ENCODE measurements around the gene MICAL3.
"Not testable (repeated sequence)": the region's sequence is repeated elsewhere in the genome, so short reads cannot be mapped to it uniquely, and the experiment has no call there.

MICAL3 gene

DNA sequence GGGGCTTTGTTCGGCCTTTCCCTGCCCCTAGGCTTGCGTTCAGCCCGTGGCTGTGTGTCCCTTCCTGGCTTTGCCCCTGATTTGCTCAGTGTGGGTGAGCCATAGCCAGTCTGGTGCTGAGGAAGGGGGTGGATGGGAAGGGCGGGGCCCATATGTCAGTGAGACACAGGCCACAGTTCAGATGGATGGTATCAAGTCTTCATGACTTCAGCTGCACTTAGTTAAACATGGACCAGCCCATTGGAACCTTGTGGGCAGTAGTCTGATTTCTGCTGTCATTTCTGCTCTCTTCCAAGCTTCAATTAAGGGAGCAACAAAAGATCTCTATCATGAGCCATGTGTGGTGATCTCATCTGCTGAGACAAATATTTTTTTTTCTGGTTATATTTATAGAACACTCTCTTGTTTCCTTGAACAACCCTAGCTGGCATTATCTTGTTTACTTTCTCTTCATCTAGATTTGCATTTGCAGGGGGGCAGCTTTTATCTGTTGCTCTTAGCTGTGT is 31.9 kb upstream of the MICAL3 start:
- Histone ChIP-seq H3K4me1 (ENCODE audit: control insufficient read depth in 1 of 2, insufficient read depth in 2 of 2, low read length in 2 of 2) (peaks cover 3 to 11% of the 10 kb centered on the region in 2 experiments), H3K4ac (ENCODE audit: low read depth, low read length) (no peak overlapping the region), H4K12ac (ENCODE audit: low read depth, low read length) (no peak overlapping the region), H4K8ac (ENCODE audit: low read depth, low read length) (no peak overlapping the region), H2AK5ac (ENCODE audit: low read length) (no peak overlapping the region), H3K23ac (ENCODE audit: low read length) (no peak overlapping the region), H3K4me2 (ENCODE audit: low read length) (no peak overlapping the region), H2AFZ (ENCODE audit: insufficient read depth, low read length, poor library complexity) (no peak overlapping the region), H3K9ac (ENCODE audit: low read length) (no peak overlapping the region), H3K36me3 (ENCODE audit: control insufficient read depth in 1 of 2, insufficient read depth in 2 of 2, low read length in 2 of 2) (no peaks in the 10 kb centered on the region), H3K79me1 (ENCODE audit: low read length) (no peaks in the 10 kb centered on the region), H2BK120ac (ENCODE audit: insufficient read depth, low read length, poor library complexity) (no peak overlapping the region), H2BK5ac (ENCODE audit: low read depth, low read length, poor library complexity) (no peak overlapping the region), H3K27ac (ENCODE audit: low read depth, low read length) (no peak overlapping the region), H3K9me3 (ENCODE audit: insufficient read depth, low read depth, low read length) (no peaks in the 10 kb centered on the region), H3K79me2 (ENCODE audit: control insufficient read depth, insufficient read depth, low read length, poor library complexity) (no peaks in the 10 kb centered on the region), H3K4me3 (ENCODE audit: low read depth, low read length) (no peak overlapping the region), H3K14ac (ENCODE audit: low read length) (peak overlapping the region; percentile 24), H3K18ac (ENCODE audit: low read length) (no peak overlapping the region), H4K91ac (ENCODE audit: low read depth, low read length) (no peak overlapping the region), H2BK12ac (ENCODE audit: low read length) (no peak overlapping the region), H3K27me3 (ENCODE audit: insufficient read depth, low read length) (no peaks in the 10 kb centered on the region)
- no CpG with 5 or more reads among the region's 4 CpGs for WGBS (ENCODE audit: extremely low coverage, insufficient coverage, insufficient read length)
- DNase-seq: no peak

DNA sequence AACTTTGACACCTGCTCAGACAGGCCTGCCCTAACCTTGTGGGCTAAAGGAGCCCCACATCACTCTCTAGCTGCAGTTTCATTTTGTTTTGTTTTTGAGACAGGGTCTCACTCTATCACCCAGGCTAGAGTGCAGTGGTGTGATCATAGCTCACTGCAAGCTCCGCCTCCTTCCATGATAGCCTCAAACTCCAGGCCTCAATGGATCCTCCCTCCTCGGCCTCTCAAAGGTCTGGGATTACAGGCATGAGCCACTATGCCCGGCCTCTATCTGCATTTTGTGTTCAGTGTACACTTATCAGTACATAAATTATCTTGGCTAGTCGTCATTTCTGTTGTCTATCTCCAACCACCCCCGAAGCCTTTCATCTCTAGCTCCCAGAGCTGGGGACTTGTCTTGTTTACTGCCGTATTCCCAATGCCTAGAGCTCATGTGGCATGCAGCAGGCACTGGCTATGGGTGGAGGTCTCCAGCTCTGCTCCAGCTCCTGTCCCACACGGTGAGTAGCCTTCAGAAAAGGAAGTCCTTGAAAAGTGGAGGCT is 31.3 kb upstream of the MICAL3 start:
- Histone ChIP-seq H4K8ac (ENCODE audit: low read depth, low read length) (no peak overlapping the region), H3K79me2 (ENCODE audit: control insufficient read depth, insufficient read depth, low read length, poor library complexity) (no peaks in the 10 kb centered on the region), H4K91ac (ENCODE audit: low read depth, low read length) (no peak overlapping the region), H3K27me3 (ENCODE audit: insufficient read depth, low read length) (no peaks in the 10 kb centered on the region), H2BK12ac (ENCODE audit: low read length) (no peak overlapping the region), H3K18ac (ENCODE audit: low read length) (no peak overlapping the region), H3K4me1 (ENCODE audit: control insufficient read depth in 1 of 2, insufficient read depth in 2 of 2, low read length in 2 of 2) (peaks cover 1 to 8% of the 10 kb centered on the region in 2 experiments), H2AK5ac (ENCODE audit: low read length) (no peak overlapping the region), H3K79me1 (ENCODE audit: low read length) (no peaks in the 10 kb centered on the region), H3K36me3 (ENCODE audit: control insufficient read depth in 1 of 2, insufficient read depth in 2 of 2, low read length in 2 of 2) (no peaks in the 10 kb centered on the region), H3K23ac (ENCODE audit: low read length) (no peak overlapping the region), H3K9me3 (ENCODE audit: insufficient read depth, low read depth, low read length) (no peaks in the 10 kb centered on the region), H3K4me3 (ENCODE audit: low read depth, low read length) (no peak overlapping the region), H3K4ac (ENCODE audit: low read depth, low read length) (no peak overlapping the region), H4K12ac (ENCODE audit: low read depth, low read length) (no peak overlapping the region), H3K4me2 (ENCODE audit: low read length) (no peak overlapping the region), H2BK120ac (ENCODE audit: insufficient read depth, low read length, poor library complexity) (no peak overlapping the region), H2BK5ac (ENCODE audit: low read depth, low read length, poor library complexity) (no peak overlapping the region), H3K9ac (ENCODE audit: low read length) (no peak overlapping the region), H3K27ac (ENCODE audit: low read depth, low read length) (no peak overlapping the region), H2AFZ (ENCODE audit: insufficient read depth, low read length, poor library complexity) (no peak overlapping the region), H3K14ac (ENCODE audit: low read length) (peak overlapping the region; percentile 24)
- WGBS (ENCODE audit: extremely low coverage, insufficient coverage, insufficient read length): no CpG with 5 or more reads among the region's 7 CpGs
- DNase-seq: no peak

DNA sequence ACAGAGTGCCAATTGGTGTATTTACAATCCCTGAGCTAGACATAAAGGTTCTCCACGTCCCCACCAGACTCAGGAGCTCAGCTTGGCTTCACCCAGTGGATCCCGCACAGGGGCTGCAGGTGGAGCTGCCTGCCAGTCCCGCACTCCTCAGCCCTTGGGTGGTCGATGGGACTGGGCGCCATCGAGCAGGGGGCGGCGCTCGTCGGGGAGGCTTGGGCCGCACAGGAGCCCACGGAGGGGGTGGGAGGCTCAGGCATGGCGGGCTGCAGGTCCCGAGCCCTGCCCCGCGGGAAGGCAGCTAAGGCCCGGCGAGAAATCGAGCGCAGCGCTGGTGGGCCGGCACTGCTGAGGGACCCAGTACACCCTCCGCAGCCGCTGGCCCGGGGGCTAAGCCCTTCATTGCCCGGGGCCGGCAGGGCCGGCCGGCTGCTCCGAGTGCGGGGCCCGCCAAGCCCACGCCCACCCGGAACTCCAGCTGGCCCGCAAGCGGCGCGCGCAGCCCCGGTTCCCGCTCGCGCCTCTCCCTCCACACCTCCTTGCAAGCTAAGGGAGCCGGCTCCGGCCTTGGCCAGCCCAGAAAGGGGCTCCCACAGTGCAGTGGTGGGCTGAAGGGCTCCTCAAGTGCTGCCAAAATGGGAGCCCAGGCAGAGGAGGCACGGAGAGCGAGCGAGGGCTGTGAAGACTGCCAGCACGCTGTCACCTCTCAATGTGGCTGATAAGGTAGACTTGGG is 29.0 kb upstream of the MICAL3 start:
- not testable (repeated sequence) for H4K91ac ChIP-seq (ENCODE audit: low read depth, low read length); H3K79me1 ChIP-seq (ENCODE audit: low read length); H3K18ac ChIP-seq (ENCODE audit: low read length); DNase-seq; H3K4me2 ChIP-seq (ENCODE audit: low read length); H3K9ac ChIP-seq (ENCODE audit: low read length); H3K9me3 ChIP-seq (ENCODE audit: insufficient read depth, low read depth, low read length); H3K4ac ChIP-seq (ENCODE audit: low read depth, low read length); H3K79me2 ChIP-seq (ENCODE audit: control insufficient read depth, insufficient read depth, low read length, poor library complexity); H3K36me3 ChIP-seq (ENCODE audit: control insufficient read depth in 1 of 2, insufficient read depth in 2 of 2, low read length in 2 of 2); H4K8ac ChIP-seq (ENCODE audit: low read depth, low read length); H3K27me3 ChIP-seq (ENCODE audit: insufficient read depth, low read length); H2BK12ac ChIP-seq (ENCODE audit: low read length); H3K14ac ChIP-seq (ENCODE audit: low read length); H2AFZ ChIP-seq (ENCODE audit: insufficient read depth, low read length, poor library complexity); H3K27ac ChIP-seq (ENCODE audit: low read depth, low read length); H2BK120ac ChIP-seq (ENCODE audit: insufficient read depth, low read length, poor library complexity); H3K23ac ChIP-seq (ENCODE audit: low read length); H4K12ac ChIP-seq (ENCODE audit: low read depth, low read length); H2AK5ac ChIP-seq (ENCODE audit: low read length); H3K4me3 ChIP-seq (ENCODE audit: low read depth, low read length); H2BK5ac ChIP-seq (ENCODE audit: low read depth, low read length, poor library complexity)
- WGBS (ENCODE audit: extremely low coverage, insufficient coverage, insufficient read length): no CpG with 5 or more reads among the region's 49 CpGs
- peaks cover 8 to 17% of the 10 kb centered on the region in 2 experiments for H3K4me1 ChIP-seq (ENCODE audit: control insufficient read depth in 1 of 2, insufficient read depth in 2 of 2, low read length in 2 of 2)

DNA sequence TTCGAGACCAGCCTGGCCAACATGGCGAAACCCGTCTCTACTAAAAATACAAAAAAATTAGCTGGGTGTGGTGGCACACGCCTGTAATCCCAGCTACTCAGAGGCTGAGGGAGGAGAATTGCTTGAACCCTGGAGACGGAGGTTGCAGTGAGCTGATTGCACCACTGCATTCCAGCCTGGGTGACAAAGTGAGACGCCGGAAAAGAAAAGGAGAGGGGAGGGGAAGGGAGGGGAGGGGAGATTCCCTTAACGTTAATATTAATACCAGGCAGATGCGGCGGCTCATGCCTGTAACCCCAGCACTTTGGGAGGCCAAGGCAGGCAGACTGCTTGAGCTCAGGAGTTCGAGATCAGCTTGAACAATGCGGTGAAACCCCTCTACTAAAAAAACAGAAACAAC is 26.8 kb upstream of the MICAL3 start:
- H3K27ac ChIP-seq (ENCODE audit: low read depth, low read length); H3K4me3 ChIP-seq (ENCODE audit: low read depth, low read length); H2AFZ ChIP-seq (ENCODE audit: insufficient read depth, low read length, poor library complexity); H3K23ac ChIP-seq (ENCODE audit: low read length); H3K14ac ChIP-seq (ENCODE audit: low read length); H3K79me2 ChIP-seq (ENCODE audit: control insufficient read depth, insufficient read depth, low read length, poor library complexity); DNase-seq; H3K4me2 ChIP-seq (ENCODE audit: low read length); H3K9me3 ChIP-seq (ENCODE audit: insufficient read depth, low read depth, low read length); H3K27me3 ChIP-seq (ENCODE audit: insufficient read depth, low read length); H2BK5ac ChIP-seq (ENCODE audit: low read depth, low read length, poor library complexity); H2BK120ac ChIP-seq (ENCODE audit: insufficient read depth, low read length, poor library complexity); H4K91ac ChIP-seq (ENCODE audit: low read depth, low read length); H3K9ac ChIP-seq (ENCODE audit: low read length); H2BK12ac ChIP-seq (ENCODE audit: low read length); H2AK5ac ChIP-seq (ENCODE audit: low read length); H4K8ac ChIP-seq (ENCODE audit: low read depth, low read length); H4K12ac ChIP-seq (ENCODE audit: low read depth, low read length); H3K79me1 ChIP-seq (ENCODE audit: low read length); H3K4ac ChIP-seq (ENCODE audit: low read depth, low read length); H3K18ac ChIP-seq (ENCODE audit: low read length); H3K36me3 ChIP-seq (ENCODE audit: control insufficient read depth in 1 of 2, insufficient read depth in 2 of 2, low read length in 2 of 2): not testable (repeated sequence)
- no CpG with 5 or more reads among the region's 12 CpGs for WGBS (ENCODE audit: extremely low coverage, insufficient coverage, insufficient read length)
- peaks cover 8 to 17% of the 10 kb centered on the region in 2 experiments for H3K4me1 ChIP-seq (ENCODE audit: control insufficient read depth in 1 of 2, insufficient read depth in 2 of 2, low read length in 2 of 2)
